Activated T-helper 2 cell treated with anti-CD3 and anti-CD28 coated beads, Interferon-gamma antibody, Interleukin-2, Interleukin-4, amounts not matched to agents 10 μg/mL and 5 μg/mL and 100 μg/mL, durations not matched to agents 14 hours and 24 hours and 36 hours (primary cell): Measurements from ENCODE around the gene WNT6. TPM values are rescaled to one million over a fixed set of nuclear protein-coding genes. Genes with fewer than 3 reads are reported as not detected.

ENCODE experiments used
- DNase-seq: peaks from one replicate; pipeline ENCODE4 v3.0.0; 2021; ENCODE audit warnings: low spot score
- H3K27ac Mint-ChIP-seq: one replicate; pipeline ENCODE4 v1.8.0; 2021; ENCODE audit warnings: mixed read lengths
- H3K27me3 Mint-ChIP-seq: one replicate; pipeline ENCODE4 v1.8.0; 2021; ENCODE audit warnings: low read depth, mixed read lengths
- H3K36me3 Mint-ChIP-seq: one replicate; pipeline ENCODE4 v1.8.0; 2021; ENCODE audit warnings: low read depth, mixed read lengths
- H3K4me1 Mint-ChIP-seq: one replicate; pipeline ENCODE4 v1.8.0; 2021; ENCODE audit warnings: low read depth, mixed read lengths
- H3K4me3 Mint-ChIP-seq: one replicate; pipeline ENCODE4 v1.8.0; 2021; ENCODE audit warnings: low read depth, mild to moderate bottlenecking, moderate library complexity, mixed read lengths
- H3K9me3 Mint-ChIP-seq: one replicate; pipeline ENCODE4 v1.8.0; 2021; ENCODE audit warnings: mixed read lengths
- intact Hi-C: fragments of 100-400 bp; cut with micrococcal nuclease; formaldehyde crosslinking; loops from one replicate; pipeline ENCODE4 v1.15.1; 2023
- total RNA-seq: library from RNA; stranded (reverse); gene quantifications from 2 replicates; pipeline ENCODE4 v1.2.3, GENCODE V29; 2022

WNT6 gene
- total RNA-seq, 1 donor from 2014 or later = not detected

- Mint-ChIP-seq H3K9me3 (no peaks in the 10 kb centered on the region), H3K36me3 (no peaks in the 10 kb centered on the region), H3K27me3 (peaks cover 61% of the 10 kb centered on the region), H3K4me3 (no peak overlapping the region), H3K4me1 (peaks cover 13% of the 10 kb centered on the region), H3K27ac (no peak overlapping the region)
- DNase-seq = no peak
- intact Hi-C loops = no loop called here
Measured at GRCh38 chr2:218885981-218886947, 26.7 kb downstream of the WNT6 start.

GRCh38 chr2:218887079-218887478 lies 27.5 kb downstream of the WNT6 start:
- no peaks in the 10 kb centered on the region for H3K36me3 Mint-ChIP-seq
- DNase-seq = no peak
- H3K27me3 Mint-ChIP-seq = peaks cover 59% of the 10 kb centered on the region
- no peaks in the 10 kb centered on the region for H3K9me3 Mint-ChIP-seq
- H3K27ac Mint-ChIP-seq = no peak overlapping the region
- H3K4me1 Mint-ChIP-seq = peaks cover 16% of the 10 kb centered on the region
- intact Hi-C loops = no loop called here
- no peak overlapping the region for H3K4me3 Mint-ChIP-seq

- no peak overlapping the region for H3K4me3 Mint-ChIP-seq
- no peak for DNase-seq
- intact Hi-C loops = no loop called here
- H3K27me3 Mint-ChIP-seq = peaks cover 48% of the 10 kb centered on the region
- H3K27ac Mint-ChIP-seq = no peak overlapping the region
- no peaks in the 10 kb centered on the region for H3K9me3 Mint-ChIP-seq
- H3K36me3 Mint-ChIP-seq = no peaks in the 10 kb centered on the region
- peaks cover 16% of the 10 kb centered on the region for H3K4me1 Mint-ChIP-seq
Measured at GRCh38 chr2:218888341-218888740, 28.7 kb downstream of the WNT6 start.

- intact Hi-C loops = loop anchor here (10.0 kb wide), 2 partner anchors 605 to 1665 kb away; no protein-coding TSS in a partner anchor
- Mint-ChIP-seq H3K36me3 (no peaks in the 10 kb centered on the region), H3K27ac (no peak overlapping the region), H3K9me3 (no peaks in the 10 kb centered on the region), H3K4me3 (no peak overlapping the region), H3K4me1 (peaks cover 26% of the 10 kb centered on the region), H3K27me3 (peaks cover 48% of the 10 kb centered on the region)
- no peak for DNase-seq
Measured at GRCh38 chr2:218889937-218890336, 30.3 kb downstream of the WNT6 start.

- H3K9me3 Mint-ChIP-seq = no peaks in the 10 kb centered on the region
- intact Hi-C loops = loop anchor here (10.0 kb wide), 2 partner anchors 606 to 1666 kb away; no protein-coding TSS in a partner anchor
Measured at GRCh38 chr2:218890369-218890768, 30.8 kb downstream of the WNT6 start.

GRCh38 chr2:218891275-218892135 lies 31.9 kb downstream of the WNT6 start:
- Mint-ChIP-seq H3K4me3 (peak overlapping the region; percentile 4), H3K4me1 (peaks cover 39% of the 10 kb centered on the region), H3K36me3 (no peaks in the 10 kb centered on the region), H3K9me3 (no peaks in the 10 kb centered on the region), H3K27me3 (peaks cover 36% of the 10 kb centered on the region), H3K27ac (peak overlapping the region; percentile 46)
- intact Hi-C loops = loop anchor here (10.0 kb wide), 2 partner anchors 607 to 1667 kb away; no protein-coding TSS in a partner anchor
- DNase-seq = no peak

More at GRCh38 chr2:218890369-218890768, 30.8 kb downstream of the WNT6 start:
- Mint-ChIP-seq H3K36me3 (no peaks in the 10 kb centered on the region), H3K27me3 (peaks cover 45% of the 10 kb centered on the region), H3K27ac (no peak overlapping the region), H3K4me1 (peaks cover 31% of the 10 kb centered on the region), H3K4me3 (no peak overlapping the region)
- no peak for DNase-seq

GRCh38 chr2:218892693-218893348 lies 33.2 kb downstream of the WNT6 start:
- H3K4me1 Mint-ChIP-seq = peaks cover 39% of the 10 kb centered on the region
- no peaks in the 10 kb centered on the region for H3K9me3 Mint-ChIP-seq
- intact Hi-C loops = loop anchor here (10.0 kb wide), 2 partner anchors 608 to 1668 kb away; no protein-coding TSS in a partner anchor
- H3K27ac Mint-ChIP-seq = peak overlapping the region; percentile 69
- H3K36me3 Mint-ChIP-seq = no peaks in the 10 kb centered on the region
- peak overlapping the region; percentile 72 for H3K4me3 Mint-ChIP-seq
- DNase-seq = peak; percentile 77
- H3K27me3 Mint-ChIP-seq = peaks cover 25% of the 10 kb centered on the region

- DNase-seq = no peak
- Mint-ChIP-seq H3K9me3 (no peaks in the 10 kb centered on the region), H3K4me1 (peaks cover 43% of the 10 kb centered on the region), H3K27me3 (peaks cover 28% of the 10 kb centered on the region), H3K27ac (peak overlapping the region; percentile 69), H3K36me3 (no peaks in the 10 kb centered on the region), H3K4me3 (peak overlapping the region; percentile 72)
- intact Hi-C loops = loop anchor here (10.0 kb wide), 2 partner anchors 609 to 1669 kb away; no protein-coding TSS in a partner anchor
Measured at GRCh38 chr2:218893349-218894150, 33.9 kb downstream of the WNT6 start.

- H3K27me3 Mint-ChIP-seq = peaks cover 32% of the 10 kb centered on the region
Measured at GRCh38 chr2:218894151-218894879, 34.7 kb downstream of the WNT6 start.

GRCh38 chr2:218894880-218895157 lies 35.2 kb downstream of the WNT6 start:
- intact Hi-C loops = loop anchor here (5.0 to 10.0 kb wide), 5 partner anchors 238 to 1670 kb away; partner anchors contain the start of genes BCS1L and ZNF142
- peak overlapping the region; percentile 6 for H3K27ac Mint-ChIP-seq
- DNase-seq = no peak
- H3K27me3 Mint-ChIP-seq = peaks cover 36% of the 10 kb centered on the region
- H3K4me3 Mint-ChIP-seq = no peak overlapping the region
- peaks cover 45% of the 10 kb centered on the region for H3K4me1 Mint-ChIP-seq
- no peaks in the 10 kb centered on the region for H3K36me3 Mint-ChIP-seq
- H3K9me3 Mint-ChIP-seq = no peaks in the 10 kb centered on the region

More at GRCh38 chr2:218894151-218894879, 34.7 kb downstream of the WNT6 start:
- Mint-ChIP-seq H3K27ac (peak overlapping the region; percentile 43), H3K36me3 (no peaks in the 10 kb centered on the region), H3K9me3 (no peaks in the 10 kb centered on the region), H3K4me3 (peak overlapping the region; percentile 72), H3K4me1 (peaks cover 45% of the 10 kb centered on the region)
- no peak for DNase-seq
- intact Hi-C loops = loop anchor here (10.0 kb wide), 2 partner anchors 610 to 1670 kb away; no protein-coding TSS in a partner anchor

- peaks cover 45% of the 10 kb centered on the region for H3K4me1 Mint-ChIP-seq
- H3K27ac Mint-ChIP-seq = no peak overlapping the region
- peaks cover 36% of the 10 kb centered on the region for H3K27me3 Mint-ChIP-seq
- DNase-seq = no peak
- intact Hi-C loops = loop anchor here (5.0 to 10.0 kb wide), 5 partner anchors 238 to 1671 kb away; partner anchors contain the start of genes BCS1L and ZNF142
- no peaks in the 10 kb centered on the region for H3K36me3 Mint-ChIP-seq
- no peak overlapping the region for H3K4me3 Mint-ChIP-seq
- H3K9me3 Mint-ChIP-seq = no peaks in the 10 kb centered on the region
Measured at GRCh38 chr2:218895326-218895725, 35.7 kb downstream of the WNT6 start.
